SJSA1 (cell line): ENCODE data around the gene APLP1. TPM values are rescaled to one million over a fixed set of nuclear protein-coding genes. Genes with fewer than 3 reads are reported as not detected.
A peak's percentile ranks its signal among the peaks of the same experiment; 100 is the strongest.

Experiments
- DNase-seq, 2 experiments: peaks; one replicate each; pipeline ENCODE4 v3.0.0-alpha.2; 2015 to 2020; ENCODE audit warnings: low spot score in 2 of 2, low read depth in 1 of 2
- H3K27ac ChIP-seq: fragments of 250-450 bp; sonication (Bioruptor Pico); 2 replicates; pipeline ENCODE4 v1.5.1; 2020; ENCODE audit warnings: mild to moderate bottlenecking, moderate library complexity
- H3K27me3 ChIP-seq: fragments of 250-450 bp; sonication (Bioruptor Pico); replicated peaks from 2 replicates; pipeline ENCODE4 v1.5.1; 2020; ENCODE audit warnings: mild to moderate bottlenecking, moderate library complexity
- H3K36me3 ChIP-seq: fragments of 250-450 bp; sonication (Bioruptor Pico); 2 replicates; pipeline ENCODE4 v1.5.1; 2020; ENCODE audit warnings: mild to moderate bottlenecking
- H3K4me1 ChIP-seq: fragments of 250-450 bp; sonication (Bioruptor Pico); replicated peaks from 2 replicates; pipeline ENCODE4 v1.6.1; 2021; ENCODE audit warnings: mild to moderate bottlenecking
- H3K4me3 ChIP-seq: fragments of 250-450 bp; sonication (Bioruptor Pico); 2 replicates; pipeline ENCODE4 v1.5.1; 2020; ENCODE audit warnings: mild to moderate bottlenecking
- H3K9me3 ChIP-seq: fragments of 250-450 bp; sonication (Bioruptor Pico); replicated peaks from 2 replicates; pipeline ENCODE4 v1.5.1; 2020; ENCODE audit warnings: mild to moderate bottlenecking
- total RNA-seq: library from RNA; depleted of rRNA; stranded (reverse); fragments of >200 nt; shearing (Covaris generic); gene quantifications from 2 replicates; pipeline ENCODE4 v1.2.3, GENCODE V29; 2014

Gene APLP1
- total RNA-seq, 1 experiment from 2014 or later = 11.6 TPM

- Histone ChIP-seq H3K27ac (no peak overlapping the region), H3K4me3 (no peak overlapping the region), H3K4me1 (no peaks in the 10 kb centered on the region), H3K36me3 (no peaks in the 10 kb centered on the region), H3K27me3 (peaks cover 34% of the 10 kb centered on the region), H3K9me3 (no peaks in the 10 kb centered on the region)
- no peak for DNase-seq
These were observed 22.9 kb upstream of the APLP1 start for GRCh38 chr19:35845215-35846037.

DNA sequence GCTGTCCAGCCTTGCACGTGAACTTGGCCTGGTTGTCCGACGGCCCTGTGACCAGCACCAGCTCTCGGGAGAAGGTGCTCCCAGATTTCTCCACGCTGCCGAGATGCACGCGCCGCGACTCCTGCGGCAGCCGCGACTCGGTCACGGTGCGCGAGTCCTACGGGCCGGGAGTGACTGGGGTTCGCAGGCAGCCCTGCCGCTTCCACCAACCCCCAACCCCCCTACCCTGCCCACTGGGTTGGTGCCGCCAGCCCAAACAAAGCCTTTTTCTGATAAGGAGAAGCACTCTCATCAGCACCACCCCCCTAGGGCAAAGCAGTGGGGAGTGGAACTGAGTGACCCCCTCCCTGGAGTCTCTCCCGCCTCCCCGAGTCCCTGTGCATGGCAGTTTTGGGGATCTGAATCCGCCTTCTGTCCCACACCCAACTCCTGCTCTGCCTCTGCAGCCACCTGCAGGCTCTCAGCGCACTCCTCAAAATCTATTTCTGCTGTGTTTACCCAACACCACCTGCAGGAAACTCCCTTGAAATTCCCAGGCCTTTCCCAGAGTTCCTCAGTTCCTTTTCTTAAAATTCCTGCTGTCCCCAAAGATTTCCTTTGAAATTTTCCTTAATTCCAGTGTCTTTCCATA is 22.2 kb upstream of the APLP1 start:
- Histone ChIP-seq H3K4me3 (no peak overlapping the region), H3K4me1 (no peaks in the 10 kb centered on the region), H3K27ac (no peak overlapping the region), H3K9me3 (no peaks in the 10 kb centered on the region), H3K36me3 (no peaks in the 10 kb centered on the region), H3K27me3 (peaks cover 38% of the 10 kb centered on the region)
- DNase-seq = no peak

- no peak overlapping the region for H3K27ac ChIP-seq
- H3K27me3 ChIP-seq = peaks cover 45% of the 10 kb centered on the region
- H3K36me3 ChIP-seq = no peaks in the 10 kb centered on the region
- H3K9me3 ChIP-seq = no peaks in the 10 kb centered on the region
- H3K4me3 ChIP-seq = no peak overlapping the region
- no peaks in the 10 kb centered on the region for H3K4me1 ChIP-seq
- DNase-seq = no peak
These were observed 20.5 kb upstream of the APLP1 start for GRCh38 chr19:35847911-35848310.

DNA sequence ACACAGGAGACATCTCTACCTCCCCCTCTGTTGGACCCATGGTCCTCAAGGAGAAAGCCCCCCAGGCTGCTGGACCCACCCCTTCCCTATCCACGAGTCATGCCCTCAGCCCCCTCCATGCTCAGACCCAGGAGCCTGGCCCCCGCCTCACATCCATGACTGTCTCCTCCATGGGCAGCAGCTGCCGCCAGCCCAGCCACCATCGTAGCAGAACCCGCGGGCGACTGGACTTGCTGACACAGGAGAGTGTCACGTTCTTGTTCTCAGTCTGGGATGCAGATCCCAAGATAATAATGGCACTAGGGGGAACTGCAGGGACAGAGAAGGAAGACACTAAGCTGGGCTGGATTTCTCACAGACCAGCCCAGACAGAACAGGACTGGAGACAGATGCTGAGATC is 19.9 kb upstream of the APLP1 start:
- Histone ChIP-seq H3K27ac (no peak overlapping the region), H3K4me3 (no peak overlapping the region), H3K27me3 (peaks cover 45% of the 10 kb centered on the region), H3K36me3 (no peaks in the 10 kb centered on the region), H3K9me3 (no peaks in the 10 kb centered on the region), H3K4me1 (no peaks in the 10 kb centered on the region)
- no peak for DNase-seq

DNA sequence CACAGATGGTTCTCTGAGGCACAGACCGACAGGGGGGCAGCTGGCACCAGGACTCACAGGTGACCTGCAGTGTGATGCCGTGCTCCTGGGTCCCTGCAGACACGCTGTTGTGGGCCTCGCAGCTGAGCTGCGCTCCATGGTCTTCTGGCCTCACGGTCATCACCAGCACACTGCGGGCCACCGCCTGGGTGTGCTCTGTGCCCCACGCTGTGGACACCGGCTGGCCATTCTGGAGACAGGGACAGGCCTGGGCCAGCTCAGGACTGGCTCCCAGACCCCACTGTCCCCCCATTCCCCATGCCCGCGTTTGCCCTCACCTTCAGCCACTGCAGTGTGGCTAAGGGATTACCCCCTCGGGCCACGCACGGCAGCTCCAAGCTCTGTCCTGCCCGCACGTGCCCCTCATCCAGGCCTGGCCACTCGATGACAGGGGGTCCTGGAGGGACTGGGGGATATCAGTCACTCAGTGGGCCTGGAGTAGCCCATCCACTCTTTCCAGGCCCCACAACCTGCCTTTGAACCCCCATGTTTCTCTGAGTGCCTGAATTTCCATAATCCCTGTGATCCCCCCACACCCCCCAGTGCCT is 19.4 kb upstream of the APLP1 start:
- no peaks in the 10 kb centered on the region for H3K9me3 ChIP-seq
- peaks cover 45% of the 10 kb centered on the region for H3K27me3 ChIP-seq
- no peak overlapping the region for H3K4me3 ChIP-seq
- no peaks in the 10 kb centered on the region for H3K4me1 ChIP-seq
- DNase-seq = peak in 1 of 2 experiments; percentile 42
- H3K36me3 ChIP-seq = no peaks in the 10 kb centered on the region
- no peak overlapping the region for H3K27ac ChIP-seq

DNA sequence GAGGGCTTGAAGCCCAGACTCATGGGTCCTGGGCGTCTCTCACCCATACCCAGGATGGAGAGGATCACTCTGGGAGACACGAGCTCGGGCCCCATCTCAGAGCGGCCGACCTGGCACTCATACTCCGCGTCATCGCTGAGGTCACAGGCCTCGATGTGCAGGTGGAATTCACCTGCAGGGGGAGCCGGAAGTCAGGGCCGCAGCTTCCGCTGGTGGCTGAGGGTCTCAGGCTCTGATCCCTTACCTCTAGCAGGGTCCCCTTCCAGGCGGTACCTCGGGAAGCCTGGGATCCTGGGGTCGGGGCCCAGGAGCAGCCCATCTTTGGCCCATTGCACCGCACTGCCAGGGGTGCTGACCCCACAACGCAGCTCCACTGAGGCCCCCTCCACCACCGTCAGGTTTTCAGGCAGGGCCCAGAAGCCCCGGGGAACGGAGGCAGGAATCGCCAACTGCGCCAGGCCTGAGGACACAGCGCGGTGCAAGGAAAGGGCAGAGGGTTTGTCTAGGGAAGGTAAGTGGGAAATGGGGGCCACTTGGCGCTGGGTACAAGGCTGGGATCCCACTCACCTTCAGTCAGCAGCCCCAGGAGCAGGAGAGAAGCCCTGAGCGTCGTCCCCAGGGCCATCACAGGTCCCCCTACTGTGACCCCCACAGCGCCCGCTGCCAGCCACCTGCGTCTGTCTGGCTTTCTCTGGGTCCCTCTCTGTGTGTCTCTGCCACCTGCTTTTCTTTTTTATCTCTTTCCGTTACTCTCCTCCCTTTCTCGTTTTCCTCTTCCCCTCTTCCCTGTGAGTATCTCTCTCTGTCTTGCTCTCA is 17.0 kb upstream of the APLP1 start:
- no peaks in the 10 kb centered on the region for H3K36me3 ChIP-seq
- H3K4me3 ChIP-seq = no peak overlapping the region
- no peaks in the 10 kb centered on the region for H3K9me3 ChIP-seq
- no peak overlapping the region for H3K27ac ChIP-seq
- H3K4me1 ChIP-seq = no peaks in the 10 kb centered on the region
- no peak for DNase-seq
- H3K27me3 ChIP-seq = peaks cover 47% of the 10 kb centered on the region

- no peaks in the 10 kb centered on the region for H3K36me3 ChIP-seq
- no peak for DNase-seq
- H3K27me3 ChIP-seq = peaks cover 50% of the 10 kb centered on the region
- H3K27ac ChIP-seq = no peak within 1 kb of the TSS
- no peaks in the 10 kb centered on the region for H3K4me1 ChIP-seq
- no peak within 1 kb of the TSS for H3K4me3 ChIP-seq
- H3K9me3 ChIP-seq = no peaks in the 10 kb centered on the region
These were observed 16.2 kb upstream of the APLP1 start, which contains the start of gene NPHS1 for GRCh38 chr19:35852029-35852780. TSS of gene NPHS1 (minus strand) at chr19:35852504. CDS start at chr19:35851837, 667 bp downstream.

DNA sequence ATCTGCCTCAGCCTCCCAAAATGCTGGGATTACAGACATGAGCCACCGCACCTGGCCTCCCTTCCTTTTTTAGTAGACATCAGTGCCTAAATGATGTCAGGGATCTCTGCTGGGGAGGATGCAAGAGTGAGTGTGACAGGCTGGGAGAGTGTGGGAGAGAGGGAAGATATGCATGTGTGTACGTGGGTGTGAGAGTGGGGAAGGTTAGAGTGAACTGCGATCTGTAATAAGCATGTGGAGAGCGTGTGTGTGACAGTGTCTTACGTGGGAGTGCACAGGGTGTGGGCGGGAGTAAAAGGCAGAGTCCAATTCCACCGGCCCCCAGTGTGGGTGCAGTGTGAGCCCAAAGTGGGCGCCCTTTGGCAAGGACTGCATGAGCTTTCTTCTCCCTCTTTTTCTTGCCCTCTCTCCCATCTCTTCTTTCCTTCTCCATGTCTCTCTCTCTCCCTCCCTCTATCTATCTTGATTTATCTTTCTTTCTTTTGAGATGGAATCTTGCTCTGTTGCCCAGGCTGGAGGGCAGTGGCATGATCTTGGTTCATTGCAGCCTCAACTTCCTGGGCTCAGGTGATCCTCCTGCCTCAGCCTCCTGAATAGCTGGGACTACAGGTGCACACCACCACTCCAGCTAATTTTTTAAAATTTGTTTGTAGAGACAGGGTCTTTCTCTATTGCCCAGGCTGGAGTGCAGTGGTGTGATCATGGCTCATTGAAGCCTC is 15.2 kb upstream of the APLP1 start:
- peaks cover 51% of the 10 kb centered on the region for H3K27me3 ChIP-seq

GRCh38 chr19:35856546-35857149 is 11.7 kb upstream of the APLP1 start, which contains the start of gene KIRREL2:
TSS of gene KIRREL2 (plus strand) at chr19:35856911. CDS start at chr19:35857120, 209 bp downstream.
- no peak for DNase-seq
- H3K27me3 ChIP-seq = peaks cover 79% of the 10 kb centered on the region
- no peaks in the 10 kb centered on the region for H3K4me1 ChIP-seq
- no peak within 1 kb of the TSS for H3K27ac ChIP-seq
- H3K36me3 ChIP-seq = no peaks in the 10 kb centered on the region
- no peaks in the 10 kb centered on the region for H3K9me3 ChIP-seq
- H3K4me3 ChIP-seq = no peak within 1 kb of the TSS

More for the DNA sequence above, 15.2 kb upstream of the APLP1 start:
- H3K27ac ChIP-seq = no peak overlapping the region
- no peaks in the 10 kb centered on the region for H3K4me1 ChIP-seq
- H3K9me3 ChIP-seq = no peaks in the 10 kb centered on the region
- DNase-seq = no peak
- no peak overlapping the region for H3K4me3 ChIP-seq
- no peaks in the 10 kb centered on the region for H3K36me3 ChIP-seq

GRCh38 chr19:35858311-35858710 is 10.1 kb upstream of the APLP1 start:
- H3K4me1 ChIP-seq = no peaks in the 10 kb centered on the region
- H3K4me3 ChIP-seq = no peak overlapping the region
- DNase-seq = no peak
- no peaks in the 10 kb centered on the region for H3K9me3 ChIP-seq
- H3K27me3 ChIP-seq = peaks cover 75% of the 10 kb centered on the region
- no peaks in the 10 kb centered on the region for H3K36me3 ChIP-seq
- H3K27ac ChIP-seq = no peak overlapping the region

DNA sequence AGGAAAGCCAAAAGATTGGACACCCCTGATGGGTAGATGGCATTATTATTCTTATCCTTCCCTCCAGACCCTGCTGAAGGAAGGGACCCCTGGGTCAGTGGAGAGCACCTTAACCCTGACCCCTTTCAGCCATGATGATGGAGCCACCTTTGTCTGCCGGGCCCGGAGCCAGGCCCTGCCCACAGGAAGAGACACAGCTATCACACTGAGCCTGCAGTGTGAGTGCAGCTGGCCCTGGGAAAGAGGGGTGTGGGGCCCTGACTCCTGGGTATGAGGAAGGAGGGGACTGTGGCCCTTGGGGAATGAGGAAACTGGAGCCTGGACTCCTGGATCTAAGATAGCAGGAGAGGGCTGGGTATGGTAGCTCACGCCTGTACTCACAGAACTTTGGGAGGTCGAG is 9.0 kb upstream of the APLP1 start:
- no peak overlapping the region for H3K27ac ChIP-seq
- H3K4me3 ChIP-seq = no peak overlapping the region
- no peak for DNase-seq
- peaks cover 71% of the 10 kb centered on the region for H3K27me3 ChIP-seq
- H3K9me3 ChIP-seq = no peaks in the 10 kb centered on the region
- no peaks in the 10 kb centered on the region for H3K4me1 ChIP-seq
- no peaks in the 10 kb centered on the region for H3K36me3 ChIP-seq

- Histone ChIP-seq H3K27ac (no peak overlapping the region), H3K27me3 (peaks cover 61% of the 10 kb centered on the region)
These were observed 7.9 kb upstream of the APLP1 start for GRCh38 chr19:35860436-35860817.

More at GRCh38 chr19:35860436-35860817, 7.9 kb upstream of the APLP1 start:
- no peaks in the 10 kb centered on the region for H3K9me3 ChIP-seq
- H3K4me1 ChIP-seq = no peaks in the 10 kb centered on the region
- no peaks in the 10 kb centered on the region for H3K36me3 ChIP-seq
- no peak for DNase-seq
- H3K4me3 ChIP-seq = no peak overlapping the region
